Lung (tissue), 12 donors: ENCODE measurements around the gene SCLT1. TPM values are rescaled to one million over a fixed set of nuclear protein-coding genes. Genes with fewer than 3 reads are reported as not detected.

Source experiments
- ATAC-seq: fragments of 200-7000 bp; cut with Tn5 transposase; one replicate; pipeline ENCODE4 v1.9.1; 2020; ENCODE audit warnings: moderate number of reproducible peaks; ENCODE audit not compliant: insufficient read depth, low FRiP score
- DNase-seq, 3 donors: peaks; one replicate each; pipeline ENCODE4 v3.0.0-alpha.2; 2013 to 2017
- H3K27ac ChIP-seq, 2 donors: one replicate each; pipeline ENCODE4 v1.5.1; 2013; ENCODE audit warnings: mild to moderate bottlenecking in 2 of 2, moderate library complexity in 2 of 2, control low read depth in 1 of 2, inconsistent platforms in 1 of 2, low read depth in 1 of 2, low read length in 1 of 2
- H3K27me3 ChIP-seq, 3 donors: one replicate each; pipeline ENCODE4 v1.5.1; 2013; ENCODE audit warnings: low read length in 2 of 3; ENCODE audit not compliant: control insufficient read depth in 3 of 3, insufficient read depth in 3 of 3
- H3K36me3 ChIP-seq, 4 donors: one replicate each; pipeline ENCODE4 v1.5.1; 2013; ENCODE audit warnings: low read length in 4 of 4, mild to moderate bottlenecking in 1 of 4, moderate library complexity in 1 of 4; ENCODE audit not compliant: control insufficient read depth in 4 of 4, insufficient read depth in 4 of 4
- H3K4me1 ChIP-seq, 5 donors: one replicate each; pipeline ENCODE4 v1.5.1; 2013; ENCODE audit warnings: low read length in 5 of 5, mild to moderate bottlenecking in 2 of 5, moderate library complexity in 1 of 5; ENCODE audit not compliant: control insufficient read depth in 5 of 5, insufficient read depth in 5 of 5
- H3K4me3 ChIP-seq: one replicate; pipeline ENCODE4 v1.5.1; 2013; ENCODE audit warnings: mild to moderate bottlenecking, control low read depth, moderate library complexity
- H3K9ac ChIP-seq, 2 donors: one replicate each; pipeline ENCODE4 v1.5.1; 2013; ENCODE audit warnings: low read length in 2 of 2, control low read depth in 1 of 2; ENCODE audit not compliant: insufficient read depth in 1 of 2
- H3K9me3 ChIP-seq, 4 donors: one replicate each; pipeline ENCODE4 v1.5.1; 2013; ENCODE audit warnings: low read length in 3 of 4, mild to moderate bottlenecking in 1 of 4, moderate library complexity in 1 of 4; ENCODE audit not compliant: control insufficient read depth in 4 of 4, insufficient read depth in 3 of 4
- WGBS, 2 donors: extraction: QIAGEN DNeasy Blood & Tissue Kit; methylation state at CpG; one replicate each; pipeline ENCODE4 v1.1.7; 2013; 5-methylcytosine and 5-hydroxymethylcytosine counted together
- polyA plus RNA-seq, 2 donors: library from polyadenylated mRNA; stranded (reverse); fragments of 200-250 nt; gene quantifications; one replicate each; pipeline ENCODE4 v1.2.1, GENCODE V29; 2013
- total RNA-seq, 2 donors: library from RNA; depleted of rRNA in 1 of 2; stranded (reverse); fragments of >200 nt in 1 of 2; gene quantifications; one replicate each; pipeline ENCODE4 v1.2.1, GENCODE V29; 2014 to 2021
- TF ChIP-seq, protein P1 (sequence below): IDR thresholded peaks from 2 replicates; pipeline ENCODE4 v1.5.1; 2012; ENCODE audit warnings: mild to moderate bottlenecking; ENCODE audit errors: control extremely low read depth, extremely low read depth
- donor health status: control.
- donor health status: control.
- donor health status: Bipolar disorder and iron deficiency.
- donor health status: healthy.
- donor health status: DM: yes; HTN: yes; CAD: no.

The SCLT1 gene
- total and polyA plus RNA-seq, 4 donors, result 4.3 to 31.8 (median 9.7) TPM

DNA sequence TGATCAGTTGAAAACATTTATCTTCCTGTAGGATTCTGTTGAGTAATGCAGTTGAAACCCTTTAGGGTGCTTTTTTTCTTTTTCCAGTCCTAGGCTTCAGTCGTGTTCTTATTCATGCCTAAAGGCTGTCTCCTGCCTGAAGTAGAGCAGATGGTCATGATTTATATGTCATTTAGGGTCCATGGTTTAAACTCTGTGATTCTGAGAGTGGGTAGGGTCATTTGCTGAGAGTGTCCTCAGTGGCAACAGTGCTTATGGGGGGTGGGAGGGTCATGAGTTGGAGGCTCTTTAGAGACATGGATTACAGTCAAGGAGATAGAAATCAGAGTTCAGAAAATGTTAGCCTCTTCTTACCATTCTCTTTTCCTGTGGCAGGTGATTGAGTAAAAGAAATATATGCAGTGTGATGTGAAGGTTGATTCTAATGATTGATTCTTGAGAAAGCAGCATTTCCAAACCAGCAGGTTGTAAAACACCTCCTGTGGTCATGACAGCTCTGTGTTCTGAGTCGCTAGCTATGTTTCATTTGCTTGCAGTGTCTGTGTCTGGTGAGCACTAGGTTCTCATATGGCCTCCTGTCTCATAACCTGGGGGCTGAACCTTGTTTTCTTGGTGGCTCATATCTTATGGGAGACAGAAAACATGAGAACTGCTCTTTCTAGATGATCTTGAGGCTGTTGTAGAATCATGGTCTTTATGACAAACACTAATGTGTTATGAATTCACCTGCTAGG, 223.4 kb downstream of the SCLT1 start:
- Histone ChIP-seq H3K9me3 (no peaks in the 10 kb centered on the region), H3K4me3 (no peak overlapping the region), H3K36me3 (peaks cover 12 to 27% (median 22%) of the 10 kb centered on the region in 4 donors), H3K4me1 (peaks cover 0 to 1% (median 0%) of the 10 kb centered on the region in 5 donors), H3K27ac (no peak overlapping the region), H3K9ac (no peak overlapping the region), H3K27me3 (no peaks in the 10 kb centered on the region)
- 81 to 93% methylated on average over 2 of the region's 2 CpGs for WGBS, 2 donors
- no peak for DNase-seq
- ATAC-seq, result no peak
- TF ChIP-seq, protein P1, sequence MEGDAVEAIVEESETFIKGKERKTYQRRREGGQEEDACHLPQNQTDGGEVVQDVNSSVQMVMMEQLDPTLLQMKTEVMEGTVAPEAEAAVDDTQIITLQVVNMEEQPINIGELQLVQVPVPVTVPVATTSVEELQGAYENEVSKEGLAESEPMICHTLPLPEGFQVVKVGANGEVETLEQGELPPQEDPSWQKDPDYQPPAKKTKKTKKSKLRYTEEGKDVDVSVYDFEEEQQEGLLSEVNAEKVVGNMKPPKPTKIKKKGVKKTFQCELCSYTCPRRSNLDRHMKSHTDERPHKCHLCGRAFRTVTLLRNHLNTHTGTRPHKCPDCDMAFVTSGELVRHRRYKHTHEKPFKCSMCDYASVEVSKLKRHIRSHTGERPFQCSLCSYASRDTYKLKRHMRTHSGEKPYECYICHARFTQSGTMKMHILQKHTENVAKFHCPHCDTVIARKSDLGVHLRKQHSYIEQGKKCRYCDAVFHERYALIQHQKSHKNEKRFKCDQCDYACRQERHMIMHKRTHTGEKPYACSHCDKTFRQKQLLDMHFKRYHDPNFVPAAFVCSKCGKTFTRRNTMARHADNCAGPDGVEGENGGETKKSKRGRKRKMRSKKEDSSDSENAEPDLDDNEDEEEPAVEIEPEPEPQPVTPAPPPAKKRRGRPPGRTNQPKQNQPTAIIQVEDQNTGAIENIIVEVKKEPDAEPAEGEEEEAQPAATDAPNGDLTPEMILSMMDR, result no peak

DNA sequence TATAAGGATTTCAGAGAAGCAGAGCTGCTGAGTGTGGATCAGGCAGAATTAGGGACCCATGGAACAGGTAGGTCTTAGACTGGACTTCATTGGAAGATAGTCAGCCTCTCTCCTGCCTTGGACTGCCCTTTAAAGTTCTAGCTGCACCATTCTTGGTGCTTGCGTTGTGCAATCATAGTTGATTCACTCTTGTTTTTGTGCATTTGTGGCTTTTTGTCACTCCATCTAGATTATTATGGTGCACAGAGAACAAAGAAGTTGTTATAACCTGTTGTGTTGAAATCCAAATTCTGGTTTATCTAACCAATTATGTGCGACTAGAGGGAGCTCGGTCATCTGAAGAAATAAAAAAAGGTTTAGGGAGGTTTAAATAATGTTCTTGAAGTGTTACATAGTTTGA, 224.6 kb downstream of the SCLT1 start:
- TF ChIP-seq, protein P1, result no peak
- Histone ChIP-seq H3K4me3 (no peak overlapping the region), H3K27me3 (no peaks in the 10 kb centered on the region), H3K4me1 (peaks cover 0 to 1% (median 0%) of the 10 kb centered on the region in 5 donors), H3K27ac (no peak overlapping the region), H3K36me3 (peaks cover 7 to 31% (median 22%) of the 10 kb centered on the region in 4 donors), H3K9ac (no peak overlapping the region), H3K9me3 (no peaks in the 10 kb centered on the region)
- ATAC-seq, result no peak
- 62 to 85% methylated on average over 3 of the region's 3 CpGs for WGBS, 2 donors
- no peak for DNase-seq

DNA sequence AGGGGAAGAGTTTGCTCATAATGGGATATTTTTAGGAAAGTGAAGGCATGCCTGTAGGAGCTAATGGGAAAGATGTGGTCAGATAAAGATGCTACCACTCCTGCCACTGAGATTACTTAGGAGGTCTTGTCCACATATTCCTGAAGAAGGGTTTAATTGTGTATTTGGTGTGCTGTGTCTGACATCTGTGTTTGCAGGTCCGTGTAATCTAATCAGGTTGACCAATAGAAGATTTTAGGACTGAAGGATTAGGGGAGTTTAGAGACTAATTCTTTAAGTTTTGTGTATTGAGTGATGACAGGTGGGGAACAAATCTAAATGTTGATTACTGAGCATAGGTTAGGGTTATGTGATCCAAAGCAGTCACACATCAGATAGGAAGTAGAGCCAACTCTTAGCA, 226.6 kb downstream of the SCLT1 start:
- no peak overlapping the region for H3K4me3 ChIP-seq
- no peak for ATAC-seq
- peaks cover 0 to 2% (median 0%) of the 10 kb centered on the region in 5 donors for H3K4me1 ChIP-seq
- H3K27me3 ChIP-seq, result no peaks in the 10 kb centered on the region
- no peak overlapping the region for H3K9ac ChIP-seq
- TF ChIP-seq, protein P1, result no peak
- WGBS, 2 donors, result 92 to 100% methylated on average over 1 of the region's 1 CpG
- H3K9me3 ChIP-seq, result no peaks in the 10 kb centered on the region
- H3K36me3 ChIP-seq, result peaks cover 11 to 35% (median 20%) of the 10 kb centered on the region in 4 donors
- no peak overlapping the region for H3K27ac ChIP-seq
- DNase-seq, result no peak
